CD4-positive, alpha-beta T cell treated with Interleukin-4 for 4 hours (primary cell): ENCODE measurements around the gene LTK.
A peak's percentile ranks its signal among the peaks of the same experiment; 100 is the strongest.

Source experiments
- DNase-seq: peaks from one replicate; pipeline ENCODE4 v3.0.0-alpha.2; 2020

LTK gene

GRCh38 chr15:41513506-41514227 is at the start of gene LTK:
Gene LTK (minus strand): TSS chr15:41513827. CDS start chr15:41513709, 118 bp downstream.
- no peak for DNase-seq

- DNase-seq: no peak
Measured at GRCh38 chr15:41562784-41563198, 49.2 kb upstream of the LTK start.

GRCh38 chr15:41562244-41562643 is 48.6 kb upstream of the LTK start:
- no peak for DNase-seq

GRCh38 chr15:41561777-41562145 is 48.1 kb upstream of the LTK start:
- no peak for DNase-seq

GRCh38 chr15:41561104-41561776 is 47.6 kb upstream of the LTK start:
- DNase-seq: no peak

- DNase-seq: no peak
Measured at GRCh38 chr15:41560572-41560874, 46.9 kb upstream of the LTK start.

- no peak for DNase-seq
Measured at GRCh38 chr15:41559239-41559782, 45.7 kb upstream of the LTK start.

GRCh38 chr15:41558400-41559238 is 45.0 kb upstream of the LTK start, which contains the start of gene TYRO3:
Gene TYRO3 (plus strand): TSS chr15:41559212. CDS start chr15:41559258, 46 bp downstream.
- peak; percentile 59 for DNase-seq

GRCh38 chr15:41557673-41558399 is 44.2 kb upstream of the LTK start:
- peak; percentile 75 for DNase-seq

GRCh38 chr15:41556677-41557076 is 43.0 kb upstream of the LTK start:
- no peak for DNase-seq

- DNase-seq: no peak
Measured at GRCh38 chr15:41554915-41555314, 41.3 kb upstream of the LTK start.

- no peak for DNase-seq
Measured at GRCh38 chr15:41554343-41554742, 40.7 kb upstream of the LTK start.

GRCh38 chr15:41553731-41554130 is 40.1 kb upstream of the LTK start:
- DNase-seq: no peak

- DNase-seq: no peak
Measured at GRCh38 chr15:41550066-41550775, 36.6 kb upstream of the LTK start.

- DNase-seq: no peak
Measured at GRCh38 chr15:41546851-41547786, 33.5 kb upstream of the LTK start.

- no peak for DNase-seq
Measured at GRCh38 chr15:41545218-41545617, 31.6 kb upstream of the LTK start.

- no peak for DNase-seq
Measured at GRCh38 chr15:41544650-41545015, 31.0 kb upstream of the LTK start.

- no peak for DNase-seq
Measured at GRCh38 chr15:41543521-41543870, 29.9 kb upstream of the LTK start.

GRCh38 chr15:41536866-41537265 is 23.2 kb upstream of the LTK start:
- DNase-seq: no peak

GRCh38 chr15:41535544-41535943 is 21.9 kb upstream of the LTK start:
- DNase-seq: no peak

- no peak for DNase-seq
Measured at GRCh38 chr15:41530363-41530956, 16.8 kb upstream of the LTK start.
